MCF 10A (cell line): Measurements from ENCODE around the gene LRMDA. TPM values are rescaled to one million over a fixed set of nuclear protein-coding genes. Genes with fewer than 3 reads are reported as not detected.

Source experiments
- BruUV-seq: library from RNA; stranded (reverse); fragments of 400-500 nt; replicated peaks from 2 replicates; lab custom pipeline; 2021; lab: Mats Ljungman, UMichigan
- CTCF ChIA-PET: fragments of 300-600 bp; sonication (Branson Sonifier 250); formaldehyde crosslinking; extraction: SDS; loops from one replicate; lab custom pipeline; 2021; ENCODE audit warnings: antibody characterized with exemption, inconsistent platforms; lab: Yijun Ruan, JAX
- POLR2A ChIA-PET: fragments of 300-600, 350-650 bp; sonication (Branson Sonifier 250); formaldehyde crosslinking; extraction: SDS; loops from one replicate; lab custom pipeline; 2020; ENCODE audit warnings: antibody characterized with exemption, inconsistent platforms; lab: Yijun Ruan, JAX
- DNase-seq: peaks from one replicate; pipeline ENCODE4 v3.0.0-alpha.2; 2018; ENCODE audit not compliant: unreplicated experiment
- H3K27ac Mint-ChIP-seq: one replicate; pipeline ENCODE4 v1.8.0; 2022; ENCODE audit warnings: mild to moderate bottlenecking, low read depth, mixed read lengths; ENCODE audit not compliant: unreplicated experiment
- H3K27me3 Mint-ChIP-seq: one replicate; pipeline ENCODE4 v1.8.0; 2022; ENCODE audit warnings: mixed read lengths; ENCODE audit not compliant: insufficient read depth, unreplicated experiment
- H3K36me3 Mint-ChIP-seq: one replicate; pipeline ENCODE4 v1.8.0; 2022; ENCODE audit warnings: mild to moderate bottlenecking, moderate library complexity, mixed read lengths; ENCODE audit not compliant: insufficient read depth, unreplicated experiment
- H3K4me1 Mint-ChIP-seq: one replicate; pipeline ENCODE4 v1.8.0; 2022; ENCODE audit warnings: mixed read lengths; ENCODE audit not compliant: insufficient read depth, unreplicated experiment
- H3K4me3 Mint-ChIP-seq: one replicate; pipeline ENCODE4 v1.8.0; 2022; ENCODE audit warnings: mild to moderate bottlenecking, moderate library complexity, mixed read lengths; ENCODE audit not compliant: unreplicated experiment
- H3K9me3 Mint-ChIP-seq: one replicate; pipeline ENCODE4 v1.8.0; 2022; ENCODE audit warnings: mixed read lengths; ENCODE audit not compliant: unreplicated experiment
- CTCF ChIP-seq: fragments of 200-600 bp; IDR thresholded peaks from one replicate; pipeline ENCODE4 v1.8.0; 2022; ENCODE audit warnings: antibody characterized with exemption, mild to moderate bottlenecking; ENCODE audit not compliant: unreplicated experiment
- intact Hi-C: fragments of 100-400 bp; cut with micrococcal nuclease; formaldehyde crosslinking; loops from 2 replicates; pipeline ENCODE4 v1.14.1; 2022
- total RNA-seq: library from RNA; stranded (reverse); gene quantifications from 2 replicates; pipeline ENCODE4 v1.2.3, GENCODE V29; 2022

LRMDA gene
- total RNA-seq, 1 experiment from 2014 or later: not detected

- TF ChIP-seq CTCF: no peak
- no peaks in the 10 kb centered on the region for H3K36me3 Mint-ChIP-seq
- DNase-seq: no peak
- POLR2A ChIA-PET: interaction anchor here (0.6 kb wide), 1 partner anchor 43 kb away, joined by 3 read pairs; no protein-coding TSS in a partner anchor
- H3K27me3 Mint-ChIP-seq: no peaks in the 10 kb centered on the region
- H3K27ac Mint-ChIP-seq: no peak overlapping the region
- no peak overlapping the region for H3K4me3 Mint-ChIP-seq
- intact Hi-C loops: no loop called here
- H3K9me3 Mint-ChIP-seq: no peaks in the 10 kb centered on the region
- no peaks in the 10 kb centered on the region for H3K4me1 Mint-ChIP-seq
- no TSS peak for BruUV-seq
- CTCF ChIA-PET: interaction anchor here (0.7 kb wide), 1 partner anchor 131 kb away, joined by 5 read pairs; no protein-coding TSS in a partner anchor
Observed at GRCh38 chr10:76466836-76467503, 1035.5 kb downstream of the LRMDA start.

GRCh38 chr10:76469675-76470074 lies 1038.3 kb downstream of the LRMDA start:
- TF ChIP-seq CTCF: no peak
- DNase-seq: no peak
- intact Hi-C loops: no loop called here
- no peak overlapping the region for H3K27ac Mint-ChIP-seq
- no peaks in the 10 kb centered on the region for H3K4me1 Mint-ChIP-seq
- no peaks in the 10 kb centered on the region for H3K9me3 Mint-ChIP-seq
- H3K4me3 Mint-ChIP-seq: no peak overlapping the region
- no peaks in the 10 kb centered on the region for H3K27me3 Mint-ChIP-seq
- ChIA-PET CTCF (no interaction called here), POLR2A (no interaction called here)
- H3K36me3 Mint-ChIP-seq: no peaks in the 10 kb centered on the region
- BruUV-seq: no TSS peak

GRCh38 chr10:76479103-76479790 lies 1047.8 kb downstream of the LRMDA start:
- Mint-ChIP-seq H3K4me1 (no peaks in the 10 kb centered on the region), H3K27me3 (no peaks in the 10 kb centered on the region), H3K4me3 (no peak overlapping the region), H3K27ac (no peak overlapping the region), H3K36me3 (no peaks in the 10 kb centered on the region), H3K9me3 (peaks cover 7% of the 10 kb centered on the region)
- no peak for DNase-seq
- BruUV-seq: no TSS peak
- TF ChIP-seq CTCF: no peak
- intact Hi-C loops: no loop called here
- ChIA-PET POLR2A (no interaction called here), CTCF (interaction anchor here (1.0 kb wide), 1 partner anchor 525 kb away, joined by 3 read pairs; no protein-coding TSS in a partner anchor)

GRCh38 chr10:76481178-76481577 lies 1049.8 kb downstream of the LRMDA start:
- BruUV-seq: no TSS peak
- POLR2A ChIA-PET: no interaction called here
- CTCF ChIA-PET: no interaction called here
- no peak for TF ChIP-seq CTCF
- H3K4me1 Mint-ChIP-seq: no peaks in the 10 kb centered on the region
- no peak overlapping the region for H3K27ac Mint-ChIP-seq
- H3K4me3 Mint-ChIP-seq: no peak overlapping the region
- intact Hi-C loops: no loop called here
- peaks cover 7% of the 10 kb centered on the region for H3K9me3 Mint-ChIP-seq
- no peaks in the 10 kb centered on the region for H3K36me3 Mint-ChIP-seq
- no peak for DNase-seq
- no peaks in the 10 kb centered on the region for H3K27me3 Mint-ChIP-seq
